Measurements from ENCODE around the gene LHPP. TPM values are rescaled to one million over a fixed set of nuclear protein-coding genes. Genes with fewer than 3 reads are reported as not detected.

Gene LHPP
- total RNA-seq, 1 donor, result 20.4 TPM

DNA sequence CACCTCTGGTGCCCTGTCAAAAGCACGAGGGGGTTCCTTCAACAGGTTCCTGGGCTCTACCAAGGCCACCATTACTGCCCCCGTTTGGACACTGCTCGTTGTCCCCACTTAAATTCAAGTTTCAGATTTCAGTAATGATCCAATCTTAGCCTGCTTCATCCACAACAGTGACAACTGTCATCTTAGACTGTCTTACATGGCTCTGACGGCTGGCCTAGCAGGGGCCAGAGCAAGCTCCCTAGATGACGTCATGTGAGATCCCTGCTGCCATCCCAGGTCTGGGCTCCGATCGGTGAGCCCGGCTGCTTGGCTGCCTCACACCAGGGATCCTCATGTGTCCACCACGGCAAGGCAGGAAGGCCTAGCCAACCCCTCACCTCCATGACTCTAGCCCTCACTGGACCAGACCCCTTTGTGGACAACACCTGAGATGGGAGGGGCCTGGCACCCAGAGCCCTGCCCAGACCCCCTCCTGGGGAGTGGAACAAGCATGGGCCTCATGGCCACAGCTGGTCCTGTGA lies 200.1 kb downstream of the LHPP start:
- H3K4me3 ChIP-seq (ENCODE audit: low read length), result no peak overlapping the region
- no peaks in the 10 kb centered on the region for H3K9me3 ChIP-seq (ENCODE audit: low read depth, low read length)
- H3K27me3 ChIP-seq (ENCODE audit: insufficient read depth, low read length), result no peaks in the 10 kb centered on the region
- H3K4me1 ChIP-seq (ENCODE audit: insufficient read depth, low read length), result peaks cover 44% of the 10 kb centered on the region

DNA sequence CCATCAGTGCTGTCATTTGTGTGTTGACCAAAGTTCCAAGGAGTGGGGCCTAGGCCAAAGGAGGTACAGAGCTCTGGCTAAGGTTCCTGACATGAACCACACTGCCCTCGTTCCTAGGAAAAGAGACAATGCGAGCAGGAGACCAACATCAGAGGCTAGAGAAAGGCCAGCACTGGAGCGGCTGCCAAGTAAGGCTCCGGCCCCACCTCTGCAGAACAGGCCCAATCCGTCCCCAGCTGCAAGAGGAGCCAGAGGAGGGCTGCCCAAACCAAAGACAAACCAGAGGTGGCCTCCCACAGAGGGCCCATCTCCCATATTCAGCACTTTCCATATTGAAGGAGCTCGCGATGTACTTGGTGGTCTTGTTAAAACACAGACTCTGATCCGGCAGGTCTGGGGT lies 201.6 kb downstream of the LHPP start:
- Histone ChIP-seq H3K27me3 (ENCODE audit: insufficient read depth, low read length) (no peaks in the 10 kb centered on the region), H3K4me1 (ENCODE audit: insufficient read depth, low read length) (peaks cover 39% of the 10 kb centered on the region), H3K9me3 (ENCODE audit: low read depth, low read length) (no peaks in the 10 kb centered on the region), H3K4me3 (ENCODE audit: low read length) (no peak overlapping the region)

Other genes starting within 250 kb of the LHPP start
- gene OAT, start 42.9 kb upstream of the LHPP start, total RNA-seq, result 74.1 TPM
- gene NKX1-2, start 11.8 kb upstream of the LHPP start, total RNA-seq, result not detected

Data from mononuclear cell (primary cell).